Measurements from ENCODE around the gene RGS10. TPM values are rescaled to one million over a fixed set of nuclear protein-coding genes. Genes with fewer than 3 reads are reported as not detected.

The RGS10 gene
- total RNA-seq, 4 donors from 2014 or later = 31.4 to 41.6 (median 36.1) TPM

Other genes with a start within 250 kb of the RGS10 start
- gene TIAL1, start 54.2 kb upstream of the RGS10 start, total RNA-seq = 10 to 100 TPM; 49.9 to 78.1 (median 52.9) TPM
- gene BAG3, start 108.7 kb upstream of the RGS10 start, total RNA-seq = 10 to 100 TPM; 44.0 to 81.7 (median 73.9) TPM
- 10 to 100 TPM; 15.1 to 24.0 (median 19.0) TPM for gene INPP5F, start 183.3 kb upstream of the RGS10 start, total RNA-seq

All from esophagus muscularis mucosa (tissue), 4 donors.